Liver (tissue), 9 donors: ENCODE results near the gene GCGR. TPM values are rescaled to one million over a fixed set of nuclear protein-coding genes. Genes with fewer than 3 reads are reported as not detected.

ENCODE experiments used
- DNase-seq: peaks from one replicate; pipeline ENCODE4 v3.0.0-alpha.2; 2017; ENCODE audit warnings: low spot score
- H3K27ac ChIP-seq, 2 donors: one replicate each; pipeline ENCODE4 v1.7.0; 2013; ENCODE audit warnings: inconsistent platforms in 2 of 2, low read length in 2 of 2, control low read depth in 1 of 2, low read depth in 1 of 2, mild to moderate bottlenecking in 1 of 2
- H3K27me3 ChIP-seq, 4 donors: one replicate each; pipeline versions ENCODE4 v1.6.1 to v1.7.0; 2013; ENCODE audit warnings: low read length in 3 of 4, inconsistent platforms in 1 of 4, mild to moderate bottlenecking in 1 of 4, moderate library complexity in 1 of 4; ENCODE audit not compliant: control insufficient read depth in 4 of 4, insufficient read depth in 4 of 4
- H3K36me3 ChIP-seq, 4 donors: one replicate each; pipeline versions ENCODE4 v1.6.1 to v1.7.0; 2013; ENCODE audit warnings: low read length in 3 of 4, mild to moderate bottlenecking in 3 of 4, low read depth in 1 of 4, moderate library complexity in 1 of 4; ENCODE audit not compliant: control insufficient read depth in 4 of 4, insufficient read depth in 3 of 4
- H3K4me1 ChIP-seq, 4 donors: one replicate each; pipeline versions ENCODE4 v1.6.1 to v1.7.0; 2013; ENCODE audit warnings: low read length in 3 of 4, mild to moderate bottlenecking in 3 of 4, moderate library complexity in 1 of 4; ENCODE audit not compliant: control insufficient read depth in 4 of 4, insufficient read depth in 4 of 4
- H3K4me3 ChIP-seq, 3 donors: one replicate each; pipeline versions ENCODE4 v1.6.1 to v1.7.0; 2013; ENCODE audit warnings: low read length in 3 of 3, control low read depth in 1 of 3, low read depth in 1 of 3, mild to moderate bottlenecking in 1 of 3
- H3K9ac ChIP-seq, 2 donors: one replicate each; pipeline ENCODE4 v1.7.0; 2013; ENCODE audit warnings: low read length in 2 of 2, mild to moderate bottlenecking in 2 of 2, moderate library complexity in 2 of 2, control low read depth in 1 of 2, low read depth in 1 of 2
- H3K9me3 ChIP-seq, 4 donors: one replicate each; pipeline versions ENCODE4 v1.6.1 to v1.7.0; 2013; ENCODE audit warnings: low read length in 3 of 4; ENCODE audit not compliant: control insufficient read depth in 4 of 4
- EGR1 ChIP-seq, 2 donors: IDR thresholded peaks; 2 replicates each; pipeline ENCODE4 v1.6.1; 2016 to 2018; ENCODE audit warnings: antibody characterized with exemption in 2 of 2, low read depth in 2 of 2
- FOXA1 ChIP-seq: IDR thresholded peaks from 2 replicates; pipeline ENCODE4 v1.6.1; 2016; ENCODE audit warnings: antibody characterized with exemption
- FOXA2 ChIP-seq: IDR thresholded peaks from 2 replicates; pipeline ENCODE4 v1.6.1; 2016; ENCODE audit warnings: antibody characterized with exemption
- HNF4A ChIP-seq, 2 donors: conservative IDR thresholded peaks; 2 replicates each; pipeline ENCODE4 v1.6.1; 2016; ENCODE audit warnings: antibody characterized with exemption in 2 of 2, mild to moderate bottlenecking in 2 of 2
- HNF4G ChIP-seq: IDR thresholded peaks from 2 replicates; pipeline ENCODE4 v1.6.1; 2016; ENCODE audit warnings: antibody characterized with exemption
- JUND ChIP-seq, 2 donors: IDR thresholded peaks; 2 replicates each; pipeline ENCODE4 v1.6.1; 2016; ENCODE audit warnings: antibody characterized with exemption in 2 of 2
- NR2F2 ChIP-seq: IDR thresholded peaks from 2 replicates; pipeline ENCODE4 v1.6.1; 2016; ENCODE audit warnings: antibody characterized with exemption
- RAD21 ChIP-seq, 2 donors: IDR thresholded peaks; 2 replicates each; pipeline ENCODE4 v1.6.1; 2016; ENCODE audit warnings: antibody characterized with exemption in 2 of 2, mild to moderate bottlenecking in 2 of 2
- RXRA ChIP-seq, 2 donors: IDR thresholded peaks; 2 replicates each; pipeline ENCODE4 v1.6.1; 2017 to 2018; ENCODE audit warnings: antibody characterized with exemption in 2 of 2, mild to moderate bottlenecking in 1 of 2
- TAF1 ChIP-seq: conservative IDR thresholded peaks from 2 replicates; pipeline ENCODE4 v1.6.1; 2016; ENCODE audit warnings: antibody characterized with exemption, mild to moderate bottlenecking
- WGBS: extraction: QIAGEN DNeasy Blood & Tissue Kit; methylation state at CpG from one replicate; pipeline ENCODE4 v1.1.7; 2013; 5-methylcytosine and 5-hydroxymethylcytosine counted together
- polyA plus RNA-seq, 2 donors: library from polyadenylated mRNA; stranded (reverse) in 1 of 2; unstranded in 1 of 2; fragments of 200-250 nt in 1 of 2; fragments of >200 nt in 1 of 2; fragmentation: Nextera tagmentation in 1 of 2; extraction: Ambion mirVana in 1 of 2; gene quantifications; one replicate each; pipeline versions ENCODE4 v1.2.1 to v1.2.3, GENCODE V29; 2013 to 2015
- total RNA-seq, 2 donors: library from RNA; depleted of rRNA; stranded (reverse); fragments of >200 nt; gene quantifications; one replicate each; pipeline ENCODE4 v1.2.3, GENCODE V29; 2014
- TF ChIP-seq, protein P1 (sequence below): IDR thresholded peaks from 2 replicates; pipeline ENCODE4 v1.6.1; 2016; ENCODE audit warnings: antibody characterized with exemption, mild to moderate bottlenecking
- TF ChIP-seq, protein P2 (sequence below): IDR thresholded peaks from 2 replicates; pipeline ENCODE4 v1.6.1; 2016; ENCODE audit warnings: antibody characterized with exemption
- TF ChIP-seq, protein P3 (sequence below): IDR thresholded peaks from 2 replicates; pipeline ENCODE4 v1.6.1; 2016; ENCODE audit warnings: antibody characterized with exemption
- TF ChIP-seq, protein P4 (sequence below): fragments of 150-350 bp; IDR thresholded peaks from 2 replicates; pipeline ENCODE4 v1.5.1; 2017; ENCODE audit warnings: improper control_type of control experiment, low read depth, low read length; ENCODE audit not compliant: missing input control
- TF ChIP-seq, protein P5 (sequence below): IDR thresholded peaks from 2 replicates; pipeline ENCODE4 v1.6.1; 2016; ENCODE audit warnings: antibody characterized with exemption
- donor health status: healthy.
- donor health status: healthy.
- donor health status: healthy.
- donor health status: healthy.
- donor health status: healthy.

Gene GCGR
- total and polyA plus RNA-seq, 4 donors, result 20.7 to 72.0 (median 48.9) TPM

DNA sequence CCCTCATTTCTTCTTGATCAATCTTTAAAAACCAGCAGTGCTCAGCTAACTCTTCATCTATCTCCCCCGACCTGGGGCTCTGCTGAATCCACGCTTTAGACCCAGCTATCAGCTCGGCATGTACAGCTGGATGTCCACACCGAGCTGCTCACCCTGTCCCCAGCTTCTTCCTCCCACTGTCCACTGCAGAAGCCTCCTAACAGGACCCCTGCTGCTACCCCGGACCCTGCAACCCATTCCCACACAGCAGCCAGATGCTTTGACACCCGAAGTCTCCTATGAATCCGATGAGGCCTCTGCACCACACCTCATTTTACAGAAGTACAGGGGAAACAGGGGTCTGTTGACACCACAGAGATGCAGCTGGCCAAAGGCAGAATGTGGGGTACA lies 13.8 kb downstream of the GCGR start:
- Histone ChIP-seq H3K4me1 (peaks cover 8 to 18% (median 15%) of the 10 kb centered on the region in 4 donors), H3K4me3 (no peak overlapping the region), H3K36me3 (peaks cover 0 to 3% (median 0%) of the 10 kb centered on the region in 4 donors), H3K9ac (no peak overlapping the region), H3K27me3 (no peaks in the 10 kb centered on the region), H3K9me3 (no peaks in the 10 kb centered on the region), H3K27ac (no peak overlapping the region)
- TF ChIP-seq FOXA1 (no peak), NR2F2 (no peak), FOXA2 (no peak), EGR1 (IDR thresholded peaks at IDR 0.05; ENCODE audit: low read depth in 2 of 2) (no peak), HNF4G (no peak), RAD21 (IDR thresholded peaks at IDR 0.05) (no peak), JUND (IDR thresholded peaks at IDR 0.05) (no peak), TAF1 (no peak), HNF4A (conservative IDR thresholded peaks at IDR 0.05) (no peak), RXRA (IDR thresholded peaks at IDR 0.05) (no peak)
- TF ChIP-seq, protein P1, sequence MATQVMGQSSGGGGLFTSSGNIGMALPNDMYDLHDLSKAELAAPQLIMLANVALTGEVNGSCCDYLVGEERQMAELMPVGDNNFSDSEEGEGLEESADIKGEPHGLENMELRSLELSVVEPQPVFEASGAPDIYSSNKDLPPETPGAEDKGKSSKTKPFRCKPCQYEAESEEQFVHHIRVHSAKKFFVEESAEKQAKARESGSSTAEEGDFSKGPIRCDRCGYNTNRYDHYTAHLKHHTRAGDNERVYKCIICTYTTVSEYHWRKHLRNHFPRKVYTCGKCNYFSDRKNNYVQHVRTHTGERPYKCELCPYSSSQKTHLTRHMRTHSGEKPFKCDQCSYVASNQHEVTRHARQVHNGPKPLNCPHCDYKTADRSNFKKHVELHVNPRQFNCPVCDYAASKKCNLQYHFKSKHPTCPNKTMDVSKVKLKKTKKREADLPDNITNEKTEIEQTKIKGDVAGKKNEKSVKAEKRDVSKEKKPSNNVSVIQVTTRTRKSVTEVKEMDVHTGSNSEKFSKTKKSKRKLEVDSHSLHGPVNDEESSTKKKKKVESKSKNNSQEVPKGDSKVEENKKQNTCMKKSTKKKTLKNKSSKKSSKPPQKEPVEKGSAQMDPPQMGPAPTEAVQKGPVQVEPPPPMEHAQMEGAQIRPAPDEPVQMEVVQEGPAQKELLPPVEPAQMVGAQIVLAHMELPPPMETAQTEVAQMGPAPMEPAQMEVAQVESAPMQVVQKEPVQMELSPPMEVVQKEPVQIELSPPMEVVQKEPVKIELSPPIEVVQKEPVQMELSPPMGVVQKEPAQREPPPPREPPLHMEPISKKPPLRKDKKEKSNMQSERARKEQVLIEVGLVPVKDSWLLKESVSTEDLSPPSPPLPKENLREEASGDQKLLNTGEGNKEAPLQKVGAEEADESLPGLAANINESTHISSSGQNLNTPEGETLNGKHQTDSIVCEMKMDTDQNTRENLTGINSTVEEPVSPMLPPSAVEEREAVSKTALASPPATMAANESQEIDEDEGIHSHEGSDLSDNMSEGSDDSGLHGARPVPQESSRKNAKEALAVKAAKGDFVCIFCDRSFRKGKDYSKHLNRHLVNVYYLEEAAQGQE, result no peak
- TF ChIP-seq, protein P2, sequence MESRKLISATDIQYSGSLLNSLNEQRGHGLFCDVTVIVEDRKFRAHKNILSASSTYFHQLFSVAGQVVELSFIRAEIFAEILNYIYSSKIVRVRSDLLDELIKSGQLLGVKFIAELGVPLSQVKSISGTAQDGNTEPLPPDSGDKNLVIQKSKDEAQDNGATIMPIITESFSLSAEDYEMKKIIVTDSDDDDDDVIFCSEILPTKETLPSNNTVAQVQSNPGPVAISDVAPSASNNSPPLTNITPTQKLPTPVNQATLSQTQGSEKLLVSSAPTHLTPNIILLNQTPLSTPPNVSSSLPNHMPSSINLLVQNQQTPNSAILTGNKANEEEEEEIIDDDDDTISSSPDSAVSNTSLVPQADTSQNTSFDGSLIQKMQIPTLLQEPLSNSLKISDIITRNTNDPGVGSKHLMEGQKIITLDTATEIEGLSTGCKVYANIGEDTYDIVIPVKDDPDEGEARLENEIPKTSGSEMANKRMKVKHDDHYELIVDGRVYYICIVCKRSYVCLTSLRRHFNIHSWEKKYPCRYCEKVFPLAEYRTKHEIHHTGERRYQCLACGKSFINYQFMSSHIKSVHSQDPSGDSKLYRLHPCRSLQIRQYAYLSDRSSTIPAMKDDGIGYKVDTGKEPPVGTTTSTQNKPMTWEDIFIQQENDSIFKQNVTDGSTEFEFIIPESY, result no peak
- TF ChIP-seq, protein P3, sequence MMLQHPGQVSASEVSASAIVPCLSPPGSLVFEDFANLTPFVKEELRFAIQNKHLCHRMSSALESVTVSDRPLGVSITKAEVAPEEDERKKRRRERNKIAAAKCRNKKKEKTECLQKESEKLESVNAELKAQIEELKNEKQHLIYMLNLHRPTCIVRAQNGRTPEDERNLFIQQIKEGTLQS, result no peak
- TF ChIP-seq, protein P4, sequence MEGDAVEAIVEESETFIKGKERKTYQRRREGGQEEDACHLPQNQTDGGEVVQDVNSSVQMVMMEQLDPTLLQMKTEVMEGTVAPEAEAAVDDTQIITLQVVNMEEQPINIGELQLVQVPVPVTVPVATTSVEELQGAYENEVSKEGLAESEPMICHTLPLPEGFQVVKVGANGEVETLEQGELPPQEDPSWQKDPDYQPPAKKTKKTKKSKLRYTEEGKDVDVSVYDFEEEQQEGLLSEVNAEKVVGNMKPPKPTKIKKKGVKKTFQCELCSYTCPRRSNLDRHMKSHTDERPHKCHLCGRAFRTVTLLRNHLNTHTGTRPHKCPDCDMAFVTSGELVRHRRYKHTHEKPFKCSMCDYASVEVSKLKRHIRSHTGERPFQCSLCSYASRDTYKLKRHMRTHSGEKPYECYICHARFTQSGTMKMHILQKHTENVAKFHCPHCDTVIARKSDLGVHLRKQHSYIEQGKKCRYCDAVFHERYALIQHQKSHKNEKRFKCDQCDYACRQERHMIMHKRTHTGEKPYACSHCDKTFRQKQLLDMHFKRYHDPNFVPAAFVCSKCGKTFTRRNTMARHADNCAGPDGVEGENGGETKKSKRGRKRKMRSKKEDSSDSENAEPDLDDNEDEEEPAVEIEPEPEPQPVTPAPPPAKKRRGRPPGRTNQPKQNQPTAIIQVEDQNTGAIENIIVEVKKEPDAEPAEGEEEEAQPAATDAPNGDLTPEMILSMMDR, result no peak
- TF ChIP-seq, protein P5, sequence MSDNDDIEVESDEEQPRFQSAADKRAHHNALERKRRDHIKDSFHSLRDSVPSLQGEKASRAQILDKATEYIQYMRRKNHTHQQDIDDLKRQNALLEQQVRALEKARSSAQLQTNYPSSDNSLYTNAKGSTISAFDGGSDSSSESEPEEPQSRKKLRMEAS, result no peak
- no peak for DNase-seq
- 64% methylated on average over 7 of the region's 7 CpGs for WGBS

DNA sequence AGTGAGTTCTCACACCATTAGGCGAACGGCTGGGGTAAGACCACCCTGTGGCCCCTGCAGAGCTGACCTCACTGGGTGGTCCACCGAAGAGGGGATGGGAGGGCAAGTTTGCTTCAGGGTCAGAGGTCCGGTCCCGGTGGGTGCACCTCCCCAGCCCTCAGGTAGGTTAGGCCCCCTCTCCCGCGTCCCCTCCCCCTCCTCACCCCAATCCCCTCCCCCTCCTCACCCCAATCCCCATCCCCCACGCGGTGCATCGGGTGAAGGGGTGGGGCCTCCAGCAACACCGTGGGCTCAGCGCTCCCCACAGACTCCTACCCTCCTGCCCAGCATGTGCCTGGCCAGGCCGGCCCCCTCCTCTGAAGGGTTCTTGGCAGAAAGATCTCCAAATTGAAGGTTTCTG lies 15.8 kb downstream of the GCGR start:
- H3K9ac ChIP-seq, result no peak overlapping the region
- H3K36me3 ChIP-seq, result peaks cover 0 to 5% (median 0%) of the 10 kb centered on the region in 4 donors
- 53% methylated on average over 13 of the region's 13 CpGs for WGBS
- no peak overlapping the region for H3K27ac ChIP-seq
- no peaks in the 10 kb centered on the region for H3K9me3 ChIP-seq
- DNase-seq, result no peak
- peaks cover 8 to 20% (median 15%) of the 10 kb centered on the region in 4 donors for H3K4me1 ChIP-seq
- TF ChIP-seq, protein P5, result no peak
- TF ChIP-seq FOXA2, result no peak
- no peak for TF ChIP-seq RAD21 (IDR thresholded peaks at IDR 0.05)
- H3K27me3 ChIP-seq, result no peaks in the 10 kb centered on the region
- H3K4me3 ChIP-seq, result no peak overlapping the region
